HCT116 (cell line): ENCODE measurements around the gene C10orf88. TPM values are rescaled to one million over a fixed set of nuclear protein-coding genes. Genes with fewer than 3 reads are reported as not detected.

Experiments
- ATAC-seq: fragments of 200-7000 bp; cut with Tn5 transposase; 2 replicates; pipeline ENCODE4 v1.9.1; 2020; ENCODE audit warnings: mild to moderate bottlenecking, moderate library complexity
- BruUV-seq: library from RNA; stranded (reverse); fragments of 400-500 nt; replicated peaks from 2 replicates; lab custom pipeline; 2021; lab: Mats Ljungman, UMichigan
- CTCF ChIA-PET: fragments of 300-600 bp; sonication (Branson Sonifier 250); formaldehyde crosslinking; loops from one replicate; lab custom pipeline; 2021; ENCODE audit warnings: antibody characterized with exemption; lab: Charles Lee
- POLR2A ChIA-PET: fragments of 300-600, 350-600 bp; sonication (Branson Sonifier 250); formaldehyde crosslinking; loops from one replicate; lab custom pipeline; 2021; ENCODE audit warnings: antibody characterized with exemption; lab: Charles Lee
- RAD21 ChIA-PET, 2 experiments: fragments of 300-600 bp; sonication (Branson Sonifier 250); formaldehyde crosslinking; loops; one replicate each; lab custom pipeline; 2023; ENCODE audit warnings: low total read pairs in 2 of 2; ENCODE audit not compliant: uncharacterized antibody in 2 of 2, unreplicated experiment in 2 of 2, low non-redundant PET in 1 of 2; lab: Charles Lee
- DNase-seq: peaks from one replicate; pipeline ENCODE4 v3.0.0-alpha.2; 2010; ENCODE audit warnings: low read depth, low spot score
- H2AFZ ChIP-seq: fragments of 200-600 bp; shearing (Covaris generic), sonication (generic); 2 replicates; pipeline ENCODE4 v1.6.1; 2017; ENCODE audit warnings: low read depth, mixed run types, mixed read lengths, antibody characterized with exemption, low read length; ENCODE audit not compliant: poor library complexity, severe bottlenecking
- H3K27ac ChIP-seq: 2 replicates; pipeline ENCODE4 v1.5.1; 2012; ENCODE audit warnings: low read depth, low read length
- H3K27me3 ChIP-seq: fragments of 200-600 bp; sonication (generic); 2 replicates; pipeline ENCODE4 v1.6.1; 2016; ENCODE audit warnings: mixed run types, low read length, mixed read lengths; ENCODE audit not compliant: insufficient read depth
- H3K36me3 ChIP-seq, 2 experiments: fragments of 200-500 bp in 1 of 2; fragments of 200-600 bp in 1 of 2; sonication (Bioruptor generic) in 1 of 2; sonication (generic) in 1 of 2; 2 replicates each; pipeline versions ENCODE4 v1.5.1 to v1.6.1; 2014 to 2016; ENCODE audit warnings: low read length in 2 of 2, inconsistent platforms in 1 of 2, mixed read lengths in 1 of 2, mixed run types in 1 of 2; ENCODE audit not compliant: insufficient read depth in 2 of 2, control insufficient read depth in 1 of 2
- H3K4me1 ChIP-seq, 2 experiments: fragments of 200-600 bp in 1 of 2; sonication (generic) in 1 of 2; 2 replicates each; pipeline versions ENCODE4 v1.5.1 to v1.6.1; 2012 to 2017; ENCODE audit warnings: low read length in 2 of 2, inconsistent platforms in 1 of 2, mild to moderate bottlenecking in 1 of 2, mixed read lengths in 1 of 2, mixed run types in 1 of 2, moderate library complexity in 1 of 2; ENCODE audit not compliant: insufficient read depth in 2 of 2, control insufficient read depth in 1 of 2
- H3K4me2 ChIP-seq: fragments of 200-600 bp; sonication (generic); 2 replicates; pipeline ENCODE4 v1.6.1; 2017; ENCODE audit warnings: mixed run types, low read length, mixed read lengths
- H3K4me3 ChIP-seq, 2 experiments: fragments of 200-600 bp in 1 of 2; sonication (generic) in 1 of 2; replicated peaks in 1 of 2; 2 replicates each; pipeline ENCODE4 v1.5.1; 2011 to 2016; ENCODE audit warnings: low read length in 2 of 2, control low read depth in 1 of 2, low read depth in 1 of 2, mild to moderate bottlenecking in 1 of 2, mixed read lengths in 1 of 2, mixed run types in 1 of 2
- H3K79me2 ChIP-seq: fragments of 200-600 bp; sonication (generic); 2 replicates; pipeline ENCODE4 v1.6.1; 2017; ENCODE audit warnings: mild to moderate bottlenecking, mixed run types, low read length, moderate library complexity, mixed read lengths; ENCODE audit not compliant: insufficient read depth
- H3K9ac ChIP-seq: fragments of 200-600 bp; sonication (generic); 2 replicates; pipeline ENCODE4 v1.6.1; 2016; ENCODE audit warnings: low read length, mixed read lengths
- H3K9me2 ChIP-seq: fragments of 200-600 bp; sonication (generic), shearing (Covaris generic); 2 replicates; pipeline ENCODE4 v1.6.1; 2017; ENCODE audit warnings: mixed run types, mild to moderate bottlenecking, moderate library complexity; ENCODE audit not compliant: insufficient read depth
- H3K9me3 ChIP-seq, 2 experiments: fragments of 200-500 bp in 1 of 2; fragments of 200-600 bp in 1 of 2; sonication (Bioruptor generic) in 1 of 2; sonication (generic) in 1 of 2; 2 replicates each; pipeline ENCODE4 v1.6.1; 2014 to 2017; ENCODE audit warnings: low read length in 2 of 2, mixed read lengths in 2 of 2, inconsistent platforms in 1 of 2, low read depth in 1 of 2, mild to moderate bottlenecking in 1 of 2, mixed run types in 1 of 2, moderate library complexity in 1 of 2; ENCODE audit not compliant: control insufficient read depth in 1 of 2, insufficient read depth in 1 of 2
- H4K20me1 ChIP-seq: fragments of 200-600 bp; sonication (generic), shearing (Covaris generic); 2 replicates; pipeline ENCODE4 v1.6.1; 2017; ENCODE audit warnings: mixed run types, mild to moderate bottlenecking, moderate library complexity; ENCODE audit not compliant: insufficient read depth
- EZH2 ChIP-seq: fragments of 200-600 bp; sonication (generic); IDR thresholded peaks from 2 replicates; pipeline ENCODE4 v1.6.1; 2017; ENCODE audit warnings: antibody characterized with exemption, mixed run types
- FOSL1 ChIP-seq: IDR thresholded peaks from 2 replicates; pipeline ENCODE4 v1.6.1; 2012; ENCODE audit warnings: low read depth
- MAX ChIP-seq: IDR thresholded peaks from 2 replicates; pipeline ENCODE4 v1.6.1; 2012
- POLR2A ChIP-seq: IDR thresholded peaks from 2 replicates; pipeline ENCODE4 v1.7.0; 2011; ENCODE audit warnings: borderline replicate concordance; ENCODE audit not compliant: insufficient read depth, insufficient read length; ENCODE audit errors: extremely low read depth
- TCF7L2 ChIP-seq: IDR thresholded peaks from 2 replicates; pipeline ENCODE4 v1.7.0; 2011; ENCODE audit warnings: borderline replicate concordance, inconsistent platforms; ENCODE audit not compliant: insufficient read depth, insufficient read length; ENCODE audit errors: extremely low read depth
- ZFX ChIP-seq: fragments of 450-650 bp; IDR thresholded peaks from 2 replicates; pipeline ENCODE4 v1.6.1; 2017
- ZNF274 ChIP-seq: fragments of 200-500 bp; sonication (Bioruptor generic); IDR thresholded peaks from 2 replicates; pipeline ENCODE4 v1.6.1; 2014; ENCODE audit warnings: mild to moderate bottlenecking, low read depth, low read length, inconsistent platforms
- intact Hi-C: fragments of 100-400 bp; cut with micrococcal nuclease; formaldehyde crosslinking; loops from 2 replicates; pipeline ENCODE4 v1.10.0; 2022
- total RNA-seq: library from RNA; stranded (reverse); gene quantifications from one replicate; pipeline ENCODE4 v1.2.1, GENCODE V29; 2021; ENCODE audit not compliant: unreplicated experiment
- TF ChIP-seq, protein P1 (sequence below): IDR thresholded peaks from 2 replicates; pipeline ENCODE4 v1.6.1; 2012
- TF ChIP-seq, protein P2 (sequence below): IDR thresholded peaks from 2 replicates; pipeline ENCODE4 v1.6.1; 2012; ENCODE audit warnings: low read depth

C10orf88 gene
- total RNA-seq, 1 experiment from 2014 or later: 16.2 TPM

DNA sequence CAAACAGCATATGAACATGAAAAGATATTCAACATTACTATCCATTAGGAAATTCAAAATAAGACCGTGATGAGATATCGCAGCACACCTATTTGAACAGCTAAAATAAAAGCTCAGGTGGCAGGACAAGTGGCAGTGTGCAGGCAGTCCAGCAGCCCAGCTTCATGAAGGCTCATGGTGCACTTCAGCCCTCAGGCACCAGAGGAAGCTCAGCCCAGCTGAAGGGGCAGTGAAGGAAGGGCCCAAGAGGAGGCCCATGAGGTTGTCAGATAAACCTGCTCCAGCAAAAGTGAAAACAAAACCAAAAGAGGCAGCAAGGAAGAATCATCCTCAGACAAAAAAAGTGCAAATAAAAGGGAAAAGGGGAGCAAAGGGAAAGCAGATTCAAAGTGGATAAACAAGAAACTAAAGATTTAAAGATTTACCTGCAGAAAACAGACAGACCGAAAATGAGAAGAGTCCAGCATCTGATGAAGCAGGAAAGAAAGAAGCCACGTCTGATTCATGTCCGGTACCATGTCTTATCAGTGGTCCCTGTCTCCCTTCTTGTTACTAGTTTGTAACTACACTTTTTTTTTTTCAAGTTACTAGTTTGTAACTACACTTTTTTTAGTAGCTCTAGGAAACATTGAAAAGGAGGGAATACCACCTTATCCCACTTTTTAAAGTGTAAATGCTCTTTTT, 59.6 kb downstream of the C10orf88 start:
- Histone ChIP-seq H3K27me3 (peaks cover 13% of the 10 kb centered on the region), H3K27ac (no peak overlapping the region), H3K36me3 (no peaks in the 10 kb centered on the region), H3K4me3 (no peak overlapping the region), H3K9me2 (no peaks in the 10 kb centered on the region), H3K4me2 (no peak overlapping the region), H3K4me1 (no peaks in the 10 kb centered on the region), H4K20me1 (no peaks in the 10 kb centered on the region), H3K9ac (no peak overlapping the region), H3K79me2 (no peaks in the 10 kb centered on the region), H2AFZ (no peak overlapping the region), H3K9me3 (no peaks in the 10 kb centered on the region)
- ATAC-seq: 0 out of 2 replicates have a peak, but pooled peaks have one; percentile 36
- ChIA-PET RAD21 (no interaction called here), CTCF (no interaction called here), POLR2A (no interaction called here)
- BruUV-seq: no TSS peak
- TF ChIP-seq, protein P1, sequence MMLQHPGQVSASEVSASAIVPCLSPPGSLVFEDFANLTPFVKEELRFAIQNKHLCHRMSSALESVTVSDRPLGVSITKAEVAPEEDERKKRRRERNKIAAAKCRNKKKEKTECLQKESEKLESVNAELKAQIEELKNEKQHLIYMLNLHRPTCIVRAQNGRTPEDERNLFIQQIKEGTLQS: no peak
- TF ChIP-seq ZNF274: no peak
- TF ChIP-seq, protein P2, sequence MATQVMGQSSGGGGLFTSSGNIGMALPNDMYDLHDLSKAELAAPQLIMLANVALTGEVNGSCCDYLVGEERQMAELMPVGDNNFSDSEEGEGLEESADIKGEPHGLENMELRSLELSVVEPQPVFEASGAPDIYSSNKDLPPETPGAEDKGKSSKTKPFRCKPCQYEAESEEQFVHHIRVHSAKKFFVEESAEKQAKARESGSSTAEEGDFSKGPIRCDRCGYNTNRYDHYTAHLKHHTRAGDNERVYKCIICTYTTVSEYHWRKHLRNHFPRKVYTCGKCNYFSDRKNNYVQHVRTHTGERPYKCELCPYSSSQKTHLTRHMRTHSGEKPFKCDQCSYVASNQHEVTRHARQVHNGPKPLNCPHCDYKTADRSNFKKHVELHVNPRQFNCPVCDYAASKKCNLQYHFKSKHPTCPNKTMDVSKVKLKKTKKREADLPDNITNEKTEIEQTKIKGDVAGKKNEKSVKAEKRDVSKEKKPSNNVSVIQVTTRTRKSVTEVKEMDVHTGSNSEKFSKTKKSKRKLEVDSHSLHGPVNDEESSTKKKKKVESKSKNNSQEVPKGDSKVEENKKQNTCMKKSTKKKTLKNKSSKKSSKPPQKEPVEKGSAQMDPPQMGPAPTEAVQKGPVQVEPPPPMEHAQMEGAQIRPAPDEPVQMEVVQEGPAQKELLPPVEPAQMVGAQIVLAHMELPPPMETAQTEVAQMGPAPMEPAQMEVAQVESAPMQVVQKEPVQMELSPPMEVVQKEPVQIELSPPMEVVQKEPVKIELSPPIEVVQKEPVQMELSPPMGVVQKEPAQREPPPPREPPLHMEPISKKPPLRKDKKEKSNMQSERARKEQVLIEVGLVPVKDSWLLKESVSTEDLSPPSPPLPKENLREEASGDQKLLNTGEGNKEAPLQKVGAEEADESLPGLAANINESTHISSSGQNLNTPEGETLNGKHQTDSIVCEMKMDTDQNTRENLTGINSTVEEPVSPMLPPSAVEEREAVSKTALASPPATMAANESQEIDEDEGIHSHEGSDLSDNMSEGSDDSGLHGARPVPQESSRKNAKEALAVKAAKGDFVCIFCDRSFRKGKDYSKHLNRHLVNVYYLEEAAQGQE: no peak
- TF ChIP-seq EZH2: no peak
- no peak for TF ChIP-seq FOSL1
- TF ChIP-seq ZFX: no peak
- TF ChIP-seq MAX: no peak
- TF ChIP-seq POLR2A: no peak
- no peak for TF ChIP-seq TCF7L2
- intact Hi-C loops: no loop called here
- DNase-seq: no peak
